IPS DF 6.9 (cell line): ENCODE measurements around the gene MMP14.

ENCODE experiments used
- DNase-seq: peaks from one replicate; pipeline ENCODE4 v3.0.0-alpha.2; 2013; ENCODE audit warnings: low read depth, low spot score
- H3K27ac ChIP-seq: one replicate; pipeline ENCODE4 v1.5.1; 2013; ENCODE audit warnings: low read length, control low read depth
- H3K27me3 ChIP-seq: 2 replicates; pipeline ENCODE4 v1.6.1; 2013; ENCODE audit warnings: mild to moderate bottlenecking, low read length; ENCODE audit not compliant: control insufficient read depth, insufficient read depth
- H3K36me3 ChIP-seq: 2 replicates; pipeline ENCODE4 v1.6.1; 2013; ENCODE audit warnings: low read length; ENCODE audit not compliant: control insufficient read depth, insufficient read depth
- H3K4me1 ChIP-seq: 2 replicates; pipeline ENCODE4 v1.6.1; 2013; ENCODE audit warnings: low read length; ENCODE audit not compliant: control insufficient read depth, insufficient read depth
- H3K4me3 ChIP-seq: 2 replicates; pipeline ENCODE4 v1.5.1; 2013; ENCODE audit warnings: mild to moderate bottlenecking, low read length
- H3K9me3 ChIP-seq: 2 replicates; pipeline ENCODE4 v1.6.1; 2013; ENCODE audit warnings: low read length, inconsistent platforms; ENCODE audit not compliant: control insufficient read depth, insufficient read depth
- WGBS: extraction: QIAGEN DNeasy Blood & Tissue Kit; methylation state at CpG from one replicate; pipeline ENCODE4 v1.1.7; 2013; ENCODE audit warnings: mixed read lengths, missing lambda C conversion rate; ENCODE audit not compliant: insufficient read length, insufficient coverage; 5-methylcytosine and 5-hydroxymethylcytosine counted together

Gene MMP14

DNA sequence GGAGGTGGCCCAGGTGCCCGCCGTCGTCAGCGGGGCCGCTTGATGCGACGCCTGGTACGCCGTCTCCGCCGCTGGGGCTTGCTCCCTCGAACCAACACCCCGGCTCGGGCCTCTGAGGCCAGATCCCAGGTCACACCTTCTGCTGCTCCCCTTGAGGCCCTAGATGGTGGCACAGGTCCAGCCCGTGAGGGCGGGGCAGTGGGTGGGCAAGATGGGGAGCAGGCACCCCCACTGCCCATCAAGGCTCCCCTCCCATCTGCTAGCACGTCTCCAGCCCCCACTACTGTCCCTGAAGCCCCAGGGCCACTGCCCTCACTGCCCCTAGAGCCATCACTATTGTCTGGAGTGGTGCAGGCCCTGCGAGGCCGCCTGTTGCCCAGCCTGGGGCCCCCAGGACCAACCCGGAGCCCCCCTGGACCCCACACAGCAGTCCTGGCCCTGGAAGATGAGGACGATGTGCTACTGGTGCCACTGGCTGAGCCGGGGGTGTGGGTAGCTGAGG is 40.7 kb downstream of the MMP14 start:
- Histone ChIP-seq H3K36me3 (peaks cover 10% of the 10 kb centered on the region; the same call in 1 of the 2 replicates), H3K9me3 (no peaks in the 10 kb centered on the region), H3K27me3 (no peaks in the 10 kb centered on the region), H3K27ac (no peak overlapping the region), H3K4me1 (no peaks in the 10 kb centered on the region), H3K4me3 (no peak overlapping the region)
- no peak for DNase-seq
- WGBS = no CpG with 5 or more reads among the region's 22 CpGs

DNA sequence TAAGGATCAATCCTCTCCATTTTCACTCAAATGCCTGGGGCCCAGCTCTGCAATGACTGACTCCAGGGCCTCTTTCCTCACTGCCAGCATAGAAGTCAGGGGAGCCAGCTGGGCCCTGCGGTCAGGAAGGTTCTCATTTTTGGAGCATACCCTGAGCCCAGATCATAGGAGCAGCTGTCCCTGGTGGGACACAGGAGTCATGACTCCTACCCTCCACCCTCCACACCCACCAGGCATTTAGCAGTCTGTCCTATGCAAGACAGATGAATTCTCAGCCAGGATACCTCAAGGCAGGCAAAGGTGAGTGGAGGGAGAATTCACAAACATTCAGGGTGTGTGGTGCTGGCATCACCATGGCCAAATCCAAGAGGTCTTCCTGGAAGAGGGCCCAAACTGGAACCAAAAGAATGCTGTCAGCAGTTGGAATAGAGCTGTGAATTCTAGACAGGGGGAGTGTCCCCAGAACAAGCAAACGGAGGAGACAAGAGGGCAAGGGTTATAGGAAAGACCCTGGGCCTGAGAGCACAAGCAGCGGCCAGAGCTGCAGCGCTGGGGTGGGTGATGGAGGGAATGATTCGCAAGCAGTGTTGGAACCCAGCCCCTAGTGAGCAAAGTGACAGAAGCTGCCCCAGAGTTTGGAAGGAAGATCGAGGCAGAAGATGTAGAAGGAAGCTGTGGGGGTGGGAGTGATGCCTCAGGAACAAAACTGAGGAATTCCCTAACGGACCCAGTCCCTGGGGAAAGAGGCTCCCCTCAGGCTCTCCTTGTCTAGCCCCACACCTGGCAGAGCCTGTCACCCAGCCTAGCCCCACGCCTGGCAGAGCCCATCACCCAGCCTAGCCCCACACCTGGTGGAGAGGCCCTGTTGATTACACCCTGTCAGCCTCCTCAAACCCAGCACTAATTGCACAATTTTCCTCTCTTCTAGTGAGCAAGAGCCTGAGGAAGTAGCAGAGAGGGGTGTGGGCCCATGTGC is 42.2 kb downstream of the MMP14 start:
- no peak overlapping the region for H3K4me3 ChIP-seq
- no peak overlapping the region for H3K27ac ChIP-seq
- no peaks in the 10 kb centered on the region for H3K9me3 ChIP-seq
- no peak for DNase-seq
- H3K36me3 ChIP-seq = peaks cover 10% of the 10 kb centered on the region; the same call in 1 of the 2 replicates
- peaks cover 7% of the 10 kb centered on the region; the same call in 1 of the 2 replicates for H3K4me1 ChIP-seq
- no CpG with 5 or more reads among the region's 8 CpGs for WGBS
- H3K27me3 ChIP-seq = no peaks in the 10 kb centered on the region

DNA sequence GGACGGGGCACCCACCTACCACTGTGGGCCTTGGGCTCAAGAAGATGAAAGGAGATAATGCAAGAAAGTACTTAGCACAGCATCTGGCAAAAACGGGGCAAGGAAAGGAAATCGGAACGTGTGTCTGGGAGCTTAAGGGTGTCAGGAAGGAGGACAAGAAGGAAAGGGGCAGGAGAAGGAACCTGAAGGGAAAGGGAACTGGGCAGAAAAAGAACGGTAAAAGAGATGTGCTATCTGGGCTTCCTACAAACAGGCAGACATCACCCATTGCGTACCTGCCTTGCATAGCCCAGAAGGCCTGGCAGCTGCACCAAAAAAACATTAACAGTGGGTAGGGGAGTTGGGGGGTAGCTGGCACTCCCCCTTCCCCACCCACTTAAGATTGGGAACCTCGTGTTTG is 45.7 kb downstream of the MMP14 start:
- no peak overlapping the region for H3K27ac ChIP-seq
- no peaks in the 10 kb centered on the region for H3K27me3 ChIP-seq
- H3K4me1 ChIP-seq = peaks cover 7% of the 10 kb centered on the region; the same call in 1 of the 2 replicates
- no peaks in the 10 kb centered on the region; the same call in 1 of the 2 replicates for H3K36me3 ChIP-seq
- no peak overlapping the region for H3K4me3 ChIP-seq
- DNase-seq = no peak
- H3K9me3 ChIP-seq = no peaks in the 10 kb centered on the region
- no CpG with 5 or more reads among the region's 7 CpGs for WGBS

DNA sequence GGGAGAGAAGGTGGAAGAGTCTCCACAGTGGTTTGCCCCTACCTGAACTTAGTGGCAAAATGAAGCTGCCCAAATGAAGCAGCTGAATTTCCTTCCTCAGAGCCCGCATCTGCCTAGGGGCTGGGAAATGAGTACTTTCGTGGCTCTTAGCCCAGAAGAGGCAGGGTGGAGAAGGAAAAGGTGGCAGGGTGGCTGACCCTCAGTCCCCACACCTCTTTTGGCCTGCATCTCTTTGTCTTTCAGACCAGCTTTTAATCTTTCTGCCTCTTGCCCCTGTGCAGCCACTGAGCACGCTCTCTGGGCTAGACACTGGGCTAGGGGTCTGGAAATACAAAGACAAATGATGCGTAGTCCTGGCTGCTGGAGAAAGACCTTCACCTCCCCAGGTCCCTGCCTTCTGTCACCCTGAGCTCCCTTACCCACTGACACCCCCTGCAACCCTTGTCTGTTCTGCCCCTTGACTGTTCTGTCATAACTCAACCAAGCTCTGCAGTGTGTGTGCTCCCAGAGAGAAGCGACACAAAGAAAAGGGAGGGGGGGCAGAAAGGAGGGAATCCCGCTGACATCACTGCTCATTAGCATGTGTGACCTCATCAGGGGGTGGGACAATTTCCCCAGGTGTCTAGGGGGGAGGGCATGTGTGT is 46.3 kb downstream of the MMP14 start:
- Histone ChIP-seq H3K27ac (no peak overlapping the region), H3K36me3 (no peaks in the 10 kb centered on the region), H3K27me3 (no peaks in the 10 kb centered on the region), H3K4me1 (peaks cover 7% of the 10 kb centered on the region; the same call in 1 of the 2 replicates), H3K9me3 (no peaks in the 10 kb centered on the region), H3K4me3 (no peak overlapping the region; the same call in 1 of the 2 replicates)
- DNase-seq = no peak
- no CpG with 5 or more reads among the region's 6 CpGs for WGBS

DNA sequence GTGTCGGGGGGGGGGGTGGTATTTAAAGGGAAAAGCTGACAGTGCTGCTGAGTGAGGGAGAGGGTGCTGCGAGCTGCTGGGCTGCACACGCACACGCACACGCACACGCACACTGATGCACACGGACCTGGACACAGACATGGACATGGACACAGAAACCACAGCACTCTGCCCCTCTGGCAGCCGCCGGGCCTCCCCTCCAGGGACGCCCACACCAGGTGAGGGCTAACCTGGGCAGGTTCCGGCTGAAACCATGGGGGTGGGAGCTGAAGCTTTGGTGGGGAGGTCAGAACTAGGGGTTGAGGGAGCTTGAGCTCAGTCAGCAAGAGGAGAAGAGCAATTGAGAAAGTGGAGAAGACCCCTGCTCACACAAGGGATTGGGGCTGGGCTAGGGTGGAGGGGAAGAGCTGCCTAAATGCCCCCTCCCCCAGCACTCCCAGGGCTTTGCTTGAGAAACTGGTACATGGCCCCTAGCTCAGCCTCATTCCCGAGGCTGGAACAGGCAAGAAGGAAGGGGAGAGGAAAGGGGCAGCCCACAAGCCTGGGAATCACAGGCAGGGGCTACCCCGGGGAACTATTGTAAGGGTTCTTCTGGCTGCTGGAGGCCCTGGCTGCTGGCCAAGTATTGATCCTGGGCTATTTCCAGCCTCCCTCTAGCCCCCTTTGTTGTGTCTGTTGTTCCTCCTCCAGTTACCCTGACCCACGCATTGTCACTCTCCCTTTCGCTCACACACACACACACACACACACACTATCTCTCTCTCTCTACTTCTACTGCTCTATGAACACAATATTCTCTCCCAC is 47.0 kb downstream of the MMP14 start, which contains the start of gene REM2:
TSS of gene REM2 (plus strand) at position 50 of the 804 bp plus-strand sequence. CDS start at position 116, 66 bp downstream.
- H3K4me3 ChIP-seq = peak within 1 kb of the TSS; percentile 25; the same call in 1 of the 2 replicates
- no peak for DNase-seq
- peaks cover 7% of the 10 kb centered on the region; the same call in 1 of the 2 replicates for H3K4me1 ChIP-seq

DNA sequence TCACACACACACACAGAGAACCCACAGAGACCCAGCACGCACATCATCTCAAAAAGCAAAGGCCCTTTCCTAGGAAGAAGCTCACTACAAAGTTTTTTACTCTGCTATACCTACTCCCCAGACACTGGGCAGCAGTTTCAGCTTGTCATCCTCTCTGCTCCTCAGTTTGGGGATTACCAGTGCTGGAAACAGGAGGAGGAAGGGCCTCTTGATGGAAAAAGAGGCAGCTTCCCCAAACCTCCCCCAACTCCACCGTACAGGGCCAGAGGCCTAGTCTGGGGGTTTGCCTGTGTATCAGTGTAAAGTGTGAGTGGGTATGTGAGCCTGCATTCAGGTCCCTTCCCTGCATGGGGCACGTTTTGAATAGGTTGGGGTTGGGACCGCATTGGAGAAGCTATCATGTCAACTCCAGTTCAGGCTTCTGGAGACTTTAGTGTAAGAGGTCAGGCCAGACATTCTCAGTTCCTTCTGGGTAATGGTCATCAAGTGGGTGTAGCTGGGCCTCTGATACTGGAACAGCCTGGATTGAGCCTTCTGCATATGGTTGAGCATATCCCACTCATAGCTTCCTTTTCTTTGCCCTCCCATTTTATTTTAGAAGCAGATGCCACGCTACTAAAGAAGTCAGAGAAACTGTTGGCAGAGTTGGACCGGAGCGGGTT is 47.8 kb downstream of the MMP14 start:
- peaks cover 7% of the 10 kb centered on the region; the same call in 1 of the 2 replicates for H3K4me1 ChIP-seq
- H3K36me3 ChIP-seq = no peaks in the 10 kb centered on the region
- no CpG with 5 or more reads among the region's 7 CpGs for WGBS
- DNase-seq = no peak
- no peak overlapping the region for H3K27ac ChIP-seq
- no peak overlapping the region for H3K4me3 ChIP-seq
- H3K27me3 ChIP-seq = no peaks in the 10 kb centered on the region
- H3K9me3 ChIP-seq = no peaks in the 10 kb centered on the region

More for the DNA sequence above, 47.0 kb downstream of the MMP14 start, which contains the start of gene REM2:
- Histone ChIP-seq H3K36me3 (no peaks in the 10 kb centered on the region), H3K27me3 (no peaks in the 10 kb centered on the region), H3K9me3 (no peaks in the 10 kb centered on the region), H3K27ac (no peak within 1 kb of the TSS)
- 100% methylated on average over 1 of the region's 15 CpGs for WGBS

DNA sequence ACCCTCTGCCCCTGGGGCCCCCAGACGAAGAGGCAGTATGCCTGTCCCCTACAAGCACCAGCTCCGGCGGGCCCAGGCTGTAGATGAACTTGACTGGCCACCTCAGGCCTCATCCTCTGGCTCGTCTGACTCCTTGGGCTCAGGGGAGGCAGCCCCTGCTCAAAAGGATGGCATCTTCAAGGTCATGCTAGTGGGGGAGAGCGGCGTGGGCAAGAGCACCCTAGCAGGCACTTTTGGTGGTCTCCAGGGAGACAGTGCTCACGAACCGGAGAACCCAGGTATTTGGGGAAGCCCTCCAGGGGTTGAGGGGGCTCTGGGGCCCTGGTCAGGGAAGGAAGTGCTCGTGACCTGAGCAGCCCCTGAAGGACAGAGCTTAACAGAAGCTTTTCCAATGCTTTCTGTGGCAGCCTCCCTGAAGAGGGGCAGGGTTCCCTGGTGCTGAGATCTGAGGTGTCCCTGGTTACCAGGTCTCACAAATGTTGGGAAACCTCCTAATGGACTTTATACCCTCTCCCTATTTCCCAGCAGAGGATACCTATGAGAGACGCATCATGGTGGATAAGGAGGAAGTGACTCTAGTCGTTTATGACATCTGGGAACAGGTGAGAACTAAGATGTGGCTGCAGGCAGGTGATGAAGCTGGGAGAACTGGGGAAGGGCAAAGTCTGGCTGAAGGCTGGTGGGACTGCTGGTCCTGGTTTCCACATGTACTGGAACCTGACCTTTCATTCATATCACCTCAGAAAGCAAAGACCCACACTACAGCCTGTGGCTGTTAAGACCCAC is 48.5 kb downstream of the MMP14 start:
- H3K27ac ChIP-seq = no peak overlapping the region
- H3K4me3 ChIP-seq = no peak overlapping the region
- WGBS = no CpG with 5 or more reads among the region's 11 CpGs
- no peaks in the 10 kb centered on the region for H3K36me3 ChIP-seq
- H3K9me3 ChIP-seq = no peaks in the 10 kb centered on the region
- H3K4me1 ChIP-seq = peaks cover 7% of the 10 kb centered on the region; the same call in 1 of the 2 replicates
- no peaks in the 10 kb centered on the region for H3K27me3 ChIP-seq
- DNase-seq = no peak

DNA sequence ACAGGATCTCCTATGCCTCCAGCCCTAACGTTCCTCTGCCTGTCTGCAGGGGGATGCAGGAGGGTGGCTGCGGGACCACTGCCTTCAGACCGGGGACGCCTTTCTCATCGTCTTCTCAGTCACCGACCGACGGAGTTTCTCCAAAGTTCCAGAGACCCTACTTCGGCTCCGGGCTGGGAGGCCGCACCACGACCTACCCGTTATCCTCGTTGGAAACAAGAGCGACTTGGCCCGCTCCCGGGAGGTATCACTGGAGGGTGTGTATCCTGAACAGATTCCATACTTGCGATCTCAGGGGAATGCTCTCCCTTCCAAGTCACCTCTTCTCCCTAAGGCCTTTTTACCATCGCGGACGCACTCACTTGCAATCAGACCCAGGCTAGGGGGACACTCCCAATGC is 49.6 kb downstream of the MMP14 start:
- Histone ChIP-seq H3K27ac (no peak overlapping the region), H3K27me3 (no peaks in the 10 kb centered on the region), H3K36me3 (no peaks in the 10 kb centered on the region), H3K4me3 (no peak overlapping the region; the same call in 1 of the 2 replicates), H3K9me3 (no peaks in the 10 kb centered on the region), H3K4me1 (peaks cover 7% of the 10 kb centered on the region; the same call in 1 of the 2 replicates)
- no peak for DNase-seq
- no CpG with 5 or more reads among the region's 21 CpGs for WGBS
